Measurements from ENCODE around the gene PIK3AP1. TPM values are rescaled to one million over a fixed set of nuclear protein-coding genes. Genes with fewer than 3 reads are reported as not detected.

Gene PIK3AP1
- total RNA-seq, 1 donor from 2014 or later = 3.8 TPM

DNA sequence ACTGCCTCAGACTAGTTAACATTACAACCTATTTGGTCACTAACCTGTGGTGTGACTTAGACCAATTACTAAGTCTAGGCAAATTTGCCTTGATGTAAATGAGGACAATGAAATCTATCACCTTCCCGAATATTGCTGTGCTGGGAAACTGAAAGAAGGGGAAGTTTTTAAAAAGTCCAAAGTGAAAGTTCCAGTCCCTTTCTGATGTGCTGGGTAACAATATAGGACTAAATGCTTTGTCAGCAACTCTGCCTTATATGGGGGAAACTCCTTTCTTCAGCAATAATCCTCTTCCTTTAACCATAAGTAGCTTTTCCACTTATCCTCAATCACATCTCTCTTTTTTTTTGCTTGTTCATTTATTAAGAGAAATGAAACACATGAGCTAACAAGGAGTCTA is 3.9 kb downstream of the PIK3AP1 start:
- no peak overlapping the region for H3K4me3 ChIP-seq
- DNase-seq (ENCODE audit: low spot score) = no peak
- H3K4me2 ChIP-seq = no peak overlapping the region
- peaks cover 6% of the 10 kb centered on the region for H3F3A ChIP-seq (ENCODE audit: low read depth)
- no peak overlapping the region for H2AFZ ChIP-seq (replicated peaks)
- peaks cover 5% of the 10 kb centered on the region for H3K4me1 ChIP-seq
- H3K9ac ChIP-seq = no peak overlapping the region
- H3K27me3 Mint-ChIP-seq (ENCODE audit: insufficient read depth, low read depth) = peaks cover 9% of the 10 kb centered on the region
- TF ChIP-seq EZH2 (IDR thresholded peaks at IDR 0.05) (no peak), EZH2phosphoT487 (IDR thresholded peaks at IDR 0.05) (no peak)
- TF ChIP-seq, protein P1, sequence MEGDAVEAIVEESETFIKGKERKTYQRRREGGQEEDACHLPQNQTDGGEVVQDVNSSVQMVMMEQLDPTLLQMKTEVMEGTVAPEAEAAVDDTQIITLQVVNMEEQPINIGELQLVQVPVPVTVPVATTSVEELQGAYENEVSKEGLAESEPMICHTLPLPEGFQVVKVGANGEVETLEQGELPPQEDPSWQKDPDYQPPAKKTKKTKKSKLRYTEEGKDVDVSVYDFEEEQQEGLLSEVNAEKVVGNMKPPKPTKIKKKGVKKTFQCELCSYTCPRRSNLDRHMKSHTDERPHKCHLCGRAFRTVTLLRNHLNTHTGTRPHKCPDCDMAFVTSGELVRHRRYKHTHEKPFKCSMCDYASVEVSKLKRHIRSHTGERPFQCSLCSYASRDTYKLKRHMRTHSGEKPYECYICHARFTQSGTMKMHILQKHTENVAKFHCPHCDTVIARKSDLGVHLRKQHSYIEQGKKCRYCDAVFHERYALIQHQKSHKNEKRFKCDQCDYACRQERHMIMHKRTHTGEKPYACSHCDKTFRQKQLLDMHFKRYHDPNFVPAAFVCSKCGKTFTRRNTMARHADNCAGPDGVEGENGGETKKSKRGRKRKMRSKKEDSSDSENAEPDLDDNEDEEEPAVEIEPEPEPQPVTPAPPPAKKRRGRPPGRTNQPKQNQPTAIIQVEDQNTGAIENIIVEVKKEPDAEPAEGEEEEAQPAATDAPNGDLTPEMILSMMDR (IDR thresholded peaks at IDR 0.05) = no peak
- no peak overlapping the region for H3K4me3 Mint-ChIP-seq
- peaks cover 25% of the 10 kb centered on the region for H3K27me3 ChIP-seq
- H3K27ac ChIP-seq = no peak overlapping the region
- peaks cover 11% of the 10 kb centered on the region for H3K4me1 Mint-ChIP-seq
- no peaks in the 10 kb centered on the region for H3K79me2 ChIP-seq (ENCODE audit: low read depth)
- no peaks in the 10 kb centered on the region for H4K20me1 ChIP-seq (ENCODE audit: low read depth)
- H3K27ac Mint-ChIP-seq = no peak overlapping the region
- H3K9me3 ChIP-seq (ENCODE audit: low read depth) = no peaks in the 10 kb centered on the region
- H3K36me3 ChIP-seq = no peaks in the 10 kb centered on the region
- no peaks in the 10 kb centered on the region for H3K36me3 Mint-ChIP-seq
- H3K9me3 Mint-ChIP-seq = no peaks in the 10 kb centered on the region

DNA sequence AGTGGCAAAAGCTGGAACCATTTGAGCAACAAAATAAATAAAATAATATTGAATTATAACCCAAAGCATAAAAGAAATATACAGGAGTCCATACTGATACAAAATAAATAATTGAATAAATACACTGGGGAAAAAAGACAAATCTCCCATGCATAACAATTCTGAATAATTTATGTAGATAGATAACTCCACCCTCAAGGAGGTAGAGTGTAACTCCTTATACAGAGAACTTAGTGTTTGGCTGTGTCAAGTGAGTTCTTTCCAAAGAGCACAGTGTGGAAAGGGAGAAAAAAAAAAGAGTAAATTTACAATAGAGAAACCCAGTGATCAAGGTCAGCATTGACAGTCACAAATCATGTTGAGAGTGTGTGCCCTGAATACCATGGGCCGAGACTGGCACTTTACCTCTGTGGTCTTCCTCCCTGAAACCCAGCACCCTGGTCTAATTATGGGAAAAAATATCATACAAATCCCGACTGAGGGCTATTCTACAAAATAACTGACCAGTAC is 5.5 kb downstream of the PIK3AP1 start:
- H3K79me2 ChIP-seq (ENCODE audit: low read depth) = no peaks in the 10 kb centered on the region
- no peaks in the 10 kb centered on the region for H4K20me1 ChIP-seq (ENCODE audit: low read depth)
- H3K4me3 Mint-ChIP-seq = no peak overlapping the region
- no peak overlapping the region for H2AFZ ChIP-seq (replicated peaks)
- H3K9ac ChIP-seq = no peak overlapping the region
- H3K4me1 Mint-ChIP-seq = peaks cover 3% of the 10 kb centered on the region
- no peak overlapping the region for H3K4me3 ChIP-seq
- no peak overlapping the region for H3K27ac Mint-ChIP-seq
- no peak for DNase-seq (ENCODE audit: low spot score)
- peaks cover 9% of the 10 kb centered on the region for H3K27me3 Mint-ChIP-seq (ENCODE audit: insufficient read depth, low read depth)
- no peaks in the 10 kb centered on the region for H3K36me3 Mint-ChIP-seq
- TF ChIP-seq, protein P1 (IDR thresholded peaks at IDR 0.05) = no peak
- no peak for TF ChIP-seq EZH2phosphoT487 (IDR thresholded peaks at IDR 0.05)
- TF ChIP-seq EZH2 (IDR thresholded peaks at IDR 0.05) = no peak
- no peaks in the 10 kb centered on the region for H3K9me3 Mint-ChIP-seq
- no peak overlapping the region for H3K27ac ChIP-seq
- no peak overlapping the region for H3K4me2 ChIP-seq
- no peaks in the 10 kb centered on the region for H3K36me3 ChIP-seq
- H3K9me3 ChIP-seq (ENCODE audit: low read depth) = no peaks in the 10 kb centered on the region
- H3F3A ChIP-seq (ENCODE audit: low read depth) = no peaks in the 10 kb centered on the region
- H3K27me3 ChIP-seq = peaks cover 10% of the 10 kb centered on the region
- H3K4me1 ChIP-seq = no peaks in the 10 kb centered on the region

DNA sequence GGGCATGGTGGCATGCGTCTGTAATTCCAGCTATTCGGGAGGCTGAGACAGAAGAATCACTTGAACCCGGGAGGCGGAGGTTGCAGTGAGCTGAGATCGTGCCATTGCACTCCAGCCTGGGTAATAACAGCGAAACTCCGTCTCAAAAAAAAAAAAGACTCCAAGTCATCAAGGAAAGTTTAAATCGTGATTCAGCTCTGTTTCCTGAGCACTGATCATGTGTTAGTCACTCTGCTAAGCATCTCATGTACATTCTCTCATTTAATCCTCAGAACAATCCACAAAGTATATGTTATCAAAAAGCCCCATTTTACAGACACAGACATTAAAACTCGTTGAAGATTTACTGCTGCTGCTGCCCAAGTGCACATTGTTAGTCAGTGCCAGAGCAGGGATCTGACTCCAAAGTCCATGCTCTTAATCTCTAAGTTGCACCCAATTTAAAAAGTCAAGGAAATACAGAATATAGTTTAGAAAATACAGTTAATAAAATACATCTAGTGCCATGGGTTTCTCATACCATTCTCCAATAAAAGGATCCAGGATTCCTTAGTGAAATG is 6.2 kb downstream of the PIK3AP1 start:
- DNase-seq (ENCODE audit: low spot score) = no peak
- TF ChIP-seq, protein P1 (IDR thresholded peaks at IDR 0.05) = no peak
- TF ChIP-seq EZH2phosphoT487 (IDR thresholded peaks at IDR 0.05) = no peak
- TF ChIP-seq EZH2 (IDR thresholded peaks at IDR 0.05) = no peak
- no peak overlapping the region for H3K27ac ChIP-seq
- no peaks in the 10 kb centered on the region for H3K4me1 ChIP-seq
- no peaks in the 10 kb centered on the region for H3K79me2 ChIP-seq (ENCODE audit: low read depth)
- no peaks in the 10 kb centered on the region for H4K20me1 ChIP-seq (ENCODE audit: low read depth)
- Mint-ChIP-seq H3K27ac (no peak overlapping the region), H3K36me3 (no peaks in the 10 kb centered on the region), H3K9me3 (no peaks in the 10 kb centered on the region), H3K27me3 (ENCODE audit: insufficient read depth, low read depth) (peaks cover 5% of the 10 kb centered on the region), H3K4me1 (peaks cover 3% of the 10 kb centered on the region), H3K4me3 (no peak overlapping the region)
- H3K36me3 ChIP-seq = no peaks in the 10 kb centered on the region
- no peaks in the 10 kb centered on the region for H3K9me3 ChIP-seq (ENCODE audit: low read depth)
- no peak overlapping the region for H3K4me2 ChIP-seq
- H3K27me3 ChIP-seq = peaks cover 3% of the 10 kb centered on the region
- H3K9ac ChIP-seq = no peak overlapping the region
- H3F3A ChIP-seq (ENCODE audit: low read depth) = no peaks in the 10 kb centered on the region
- H3K4me3 ChIP-seq = no peak overlapping the region
- H2AFZ ChIP-seq (replicated peaks) = no peak overlapping the region
